Esophagus squamous epithelium (tissue), 5 donors: Measurements from ENCODE around the gene SLC25A13. TPM values are rescaled to one million over a fixed set of nuclear protein-coding genes. Genes with fewer than 3 reads are reported as not detected.

Experiments
- DNase-seq: peaks from one replicate; lab custom pipeline; 2025; lab: John Stamatoyannopoulos, UW
- H3K27ac ChIP-seq, 4 donors: fragments of 200-600 bp; sonication (generic); one replicate each; pipeline ENCODE4 v1.5.1; 2016 to 2019; ENCODE audit warnings: mild to moderate bottlenecking in 1 of 4
- H3K27me3 ChIP-seq, 4 donors: fragments of 200-600 bp; sonication (generic); 1 replicate in 3 of 4; 2 replicates in 1 of 4; pipeline versions ENCODE4 v1.5.1 to v1.6.0; 2017 to 2021; ENCODE audit warnings: antibody characterized with exemption in 1 of 4
- H3K36me3 ChIP-seq, 3 donors: fragments of 200-600 bp; sonication (generic); one replicate each; pipeline ENCODE4 v1.5.1; 2016 to 2019
- H3K4me1 ChIP-seq, 3 donors: fragments of 200-600 bp; sonication (generic); one replicate each; pipeline ENCODE4 v1.5.1; 2017 to 2019
- H3K4me3 ChIP-seq, 4 donors: fragments of 200-600 bp; sonication (generic); 1 replicate in 3 of 4; 2 replicates in 1 of 4; pipeline ENCODE4 v1.5.1; 2016 to 2019; ENCODE audit warnings: mild to moderate bottlenecking in 2 of 4, moderate library complexity in 1 of 4
- H3K9me3 ChIP-seq, 3 donors: fragments of 200-600 bp; sonication (generic); one replicate each; pipeline ENCODE4 v1.5.1; 2016 to 2019
- CTCF ChIP-seq, 6 experiments: fragments of 450-650 bp in 4 of 6; fragments of 200-600 bp in 2 of 6; sonication (generic) in 2 of 6; IDR thresholded peaks; one replicate each; pipeline ENCODE4 v1.5.1; 2016 to 2019; ENCODE audit warnings: antibody characterized with exemption in 6 of 6, mild to moderate bottlenecking in 4 of 6, moderate library complexity in 4 of 6
- POLR2A ChIP-seq, 4 donors: fragments of 450-650 bp; IDR thresholded peaks; one replicate each; pipeline ENCODE4 v1.6.1; 2017; ENCODE audit warnings: antibody characterized with exemption in 4 of 4, mild to moderate bottlenecking in 4 of 4, moderate library complexity in 3 of 4
- WGBS, 2 donors: methylation state at CpG; one replicate each; pipeline ENCODE4 v1.1.5; 2018; 5-methylcytosine and 5-hydroxymethylcytosine counted together
- intact Hi-C: fragments of 100-400 bp; cut with DNase I; formaldehyde crosslinking; loops from one replicate; pipeline ENCODE4 v1.15.0; 2022
- total RNA-seq, 4 donors: library from RNA; depleted of rRNA; stranded (reverse); fragments of >200 nt; gene quantifications; one replicate each; pipeline ENCODE4 v1.1.0, GENCODE V29; 2016
- donor health status: DM: yes; HTN: yes; CAD: no.

The SLC25A13 gene
- total RNA-seq, 4 donors from 2014 or later, result 12.7 to 37.3 (median 23.0) TPM

- no peaks in the 10 kb centered on the region for H3K9me3 ChIP-seq
- H3K4me1 ChIP-seq, result no peaks in the 10 kb centered on the region
- TF ChIP-seq CTCF (IDR thresholded peaks at IDR 0.05) (no peak), POLR2A (IDR thresholded peaks at IDR 0.05) (no peak)
- no peak overlapping the region for H3K4me3 ChIP-seq
- H3K36me3 ChIP-seq, result peaks cover 0 to 34% (median 0%) of the 10 kb centered on the region in 3 donors
- DNase-seq, result no peak
- H3K27ac ChIP-seq, result no peak overlapping the region
- no peaks in the 10 kb centered on the region for H3K27me3 ChIP-seq
- intact Hi-C loops, result no loop called here
- WGBS, 2 donors, result 57 to 60% methylated on average over 2 of the region's 2 CpGs
These were observed 201.3 kb downstream of the SLC25A13 start for GRCh38 chr7:96120445-96121225.

- Histone ChIP-seq H3K36me3 (peaks cover 0 to 30% (median 0%) of the 10 kb centered on the region in 3 donors), H3K27me3 (no peaks in the 10 kb centered on the region), H3K9me3 (no peaks in the 10 kb centered on the region), H3K27ac (no peak overlapping the region), H3K4me3 (no peak overlapping the region), H3K4me1 (no peaks in the 10 kb centered on the region)
- intact Hi-C loops, result no loop called here
- WGBS, 2 donors, result 88 to 96% methylated on average over 10 to 13 of the region's 13 CpGs
- DNase-seq, result no peak
- TF ChIP-seq POLR2A (IDR thresholded peaks at IDR 0.05), result no peak
- no peak for TF ChIP-seq CTCF (IDR thresholded peaks at IDR 0.05)
These were observed 203.4 kb downstream of the SLC25A13 start for GRCh38 chr7:96118449-96119001.

GRCh38 chr7:96116173-96116572, 205.7 kb downstream of the SLC25A13 start:
- Histone ChIP-seq H3K4me3 (no peak overlapping the region), H3K27ac (no peak overlapping the region), H3K36me3 (peaks cover 0 to 15% (median 0%) of the 10 kb centered on the region in 3 donors), H3K9me3 (no peaks in the 10 kb centered on the region), H3K4me1 (no peaks in the 10 kb centered on the region), H3K27me3 (no peaks in the 10 kb centered on the region)
- TF ChIP-seq POLR2A (IDR thresholded peaks at IDR 0.05) (no peak), CTCF (IDR thresholded peaks at IDR 0.05) (no peak)
- 89 to 93% methylated on average over 7 of the region's 7 CpGs for WGBS, 2 donors
- DNase-seq, result no peak
- intact Hi-C loops, result no loop called here

GRCh38 chr7:96114190-96114589, 207.7 kb downstream of the SLC25A13 start:
- no peaks in the 10 kb centered on the region for H3K36me3 ChIP-seq
- no peaks in the 10 kb centered on the region for H3K9me3 ChIP-seq
- no peak overlapping the region for H3K27ac ChIP-seq
- no peak for TF ChIP-seq CTCF (IDR thresholded peaks at IDR 0.05)
- no peak for TF ChIP-seq POLR2A (IDR thresholded peaks at IDR 0.05)
- H3K4me3 ChIP-seq, result no peak overlapping the region
- H3K4me1 ChIP-seq, result no peaks in the 10 kb centered on the region
- intact Hi-C loops, result no loop called here
- 80 to 82% methylated on average over 7 of the region's 7 CpGs for WGBS, 2 donors
- H3K27me3 ChIP-seq, result no peaks in the 10 kb centered on the region
- DNase-seq, result no peak

- Histone ChIP-seq H3K27me3 (no peaks in the 10 kb centered on the region), H3K27ac (no peak overlapping the region), H3K9me3 (no peaks in the 10 kb centered on the region), H3K4me1 (no peaks in the 10 kb centered on the region), H3K36me3 (no peaks in the 10 kb centered on the region), H3K4me3 (no peak overlapping the region)
- no peak for DNase-seq
- TF ChIP-seq POLR2A (IDR thresholded peaks at IDR 0.05) (no peak), CTCF (IDR thresholded peaks at IDR 0.05) (no peak)
- intact Hi-C loops, result no loop called here
These were observed 210.5 kb downstream of the SLC25A13 start for GRCh38 chr7:96111405-96111804.
